Activated effector memory CD4-positive, alpha-beta T cell treated with Interleukin-2 at 50 U/mL for 16 hours (primary cell): ENCODE measurements around the gene CFAP65.

ENCODE experiments used
- DNase-seq: peaks from one replicate; pipeline ENCODE4 v3.0.0-alpha.2; 2020

CFAP65 gene

DNA sequence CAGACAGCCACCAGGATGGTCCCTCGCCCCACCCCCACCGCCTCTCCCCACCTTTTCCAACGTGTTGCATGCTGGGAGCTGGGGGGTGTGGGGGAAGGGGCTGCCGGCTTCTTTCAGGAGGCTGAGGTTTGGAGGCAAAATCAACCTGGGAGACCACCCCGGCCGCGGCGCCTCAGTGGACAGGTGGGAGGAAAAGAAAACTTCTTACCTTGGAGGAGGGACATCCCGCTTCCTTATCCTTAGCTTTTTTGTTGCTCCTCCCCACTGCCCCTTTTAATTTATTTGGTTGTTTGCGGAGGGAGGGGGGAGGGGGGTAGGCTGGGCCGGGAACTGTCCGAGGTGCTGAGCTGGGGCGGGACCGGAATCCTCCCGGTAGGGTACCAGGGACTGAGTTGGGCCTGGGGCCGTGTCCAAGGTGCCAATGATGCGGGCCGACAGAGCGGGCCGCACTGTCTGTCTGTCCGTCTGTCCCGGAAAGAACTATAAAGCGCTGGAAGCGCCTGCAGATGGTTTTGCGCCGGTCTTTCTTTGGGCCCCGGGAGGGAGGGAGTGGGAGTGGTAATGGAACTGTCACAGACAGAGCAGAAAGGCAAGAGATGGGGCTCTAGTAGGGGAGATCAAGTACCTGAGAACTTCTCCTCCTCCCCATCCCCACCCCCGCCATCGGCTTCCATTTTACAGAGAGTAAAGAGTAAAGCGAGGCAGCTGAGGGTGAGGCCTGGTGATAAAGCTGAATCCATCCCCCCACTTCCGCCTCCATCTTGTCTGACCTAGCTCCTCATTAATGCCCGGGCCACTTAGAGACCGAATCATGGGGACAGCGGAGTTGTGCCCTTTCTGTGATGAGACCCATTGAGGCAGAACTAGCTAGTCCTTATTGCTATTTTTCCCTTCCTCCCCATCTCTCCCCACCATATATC lies 79.4 kb downstream of the CFAP65 start:
- no peak for DNase-seq

DNA sequence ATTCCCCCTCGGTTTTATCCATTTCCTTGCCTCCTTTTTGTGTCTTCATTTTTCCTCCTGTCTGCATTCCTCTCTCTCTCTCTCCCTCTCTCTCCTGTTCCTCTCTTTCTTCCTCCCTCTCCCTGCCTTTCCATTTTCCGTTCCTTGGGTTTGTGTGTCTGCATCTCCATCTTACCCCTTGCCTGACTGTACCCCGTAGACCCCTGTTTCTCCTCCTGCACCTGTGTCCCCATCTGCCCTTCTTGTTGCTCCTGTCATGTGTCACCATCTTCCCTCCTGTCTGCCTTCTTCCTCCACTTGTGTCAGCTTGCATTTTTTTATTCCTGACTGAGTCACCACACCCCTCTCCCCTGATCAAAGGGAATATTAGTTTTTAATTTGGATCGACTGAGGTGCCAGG lies 80.1 kb downstream of the CFAP65 start:
- no peak for DNase-seq

DNA sequence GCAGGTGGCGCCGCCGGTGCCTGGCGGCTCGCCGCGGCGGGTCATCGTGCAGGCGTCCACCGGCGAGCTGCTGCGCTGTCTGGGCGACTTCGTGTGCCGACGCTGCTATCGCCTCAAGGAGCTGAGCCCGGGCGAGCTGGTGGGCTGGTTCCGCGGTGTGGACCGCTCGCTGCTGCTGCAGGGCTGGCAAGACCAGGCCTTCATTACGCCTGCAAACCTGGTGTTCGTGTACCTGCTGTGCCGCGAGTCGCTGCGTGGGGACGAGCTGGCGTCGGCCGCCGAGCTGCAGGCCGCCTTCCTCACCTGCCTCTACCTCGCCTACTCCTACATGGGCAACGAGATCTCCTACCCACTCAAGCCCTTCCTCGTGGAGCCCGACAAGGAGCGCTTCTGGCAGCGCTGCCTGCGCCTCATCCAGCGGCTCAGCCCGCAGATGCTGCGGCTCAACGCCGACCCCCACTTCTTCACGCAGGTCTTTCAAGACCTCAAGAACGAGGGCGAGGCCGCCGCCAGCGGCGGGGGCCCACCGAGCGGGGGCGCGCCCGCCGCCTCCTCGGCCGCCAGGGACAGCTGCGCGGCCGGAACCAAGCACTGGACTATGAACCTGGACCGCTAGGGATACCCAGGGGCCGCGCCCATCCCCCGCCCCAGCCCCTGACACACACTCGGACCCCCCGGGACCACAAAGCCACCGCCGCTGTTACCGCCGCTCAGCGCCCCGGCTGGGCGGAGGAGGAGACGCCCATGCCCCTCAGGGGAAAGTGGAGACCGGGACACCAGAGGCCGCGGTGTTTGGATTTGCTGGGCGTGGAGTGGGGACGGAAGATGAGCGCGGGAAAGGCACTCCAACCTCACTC lies 80.8 kb downstream of the CFAP65 start:
- DNase-seq: no peak

DNA sequence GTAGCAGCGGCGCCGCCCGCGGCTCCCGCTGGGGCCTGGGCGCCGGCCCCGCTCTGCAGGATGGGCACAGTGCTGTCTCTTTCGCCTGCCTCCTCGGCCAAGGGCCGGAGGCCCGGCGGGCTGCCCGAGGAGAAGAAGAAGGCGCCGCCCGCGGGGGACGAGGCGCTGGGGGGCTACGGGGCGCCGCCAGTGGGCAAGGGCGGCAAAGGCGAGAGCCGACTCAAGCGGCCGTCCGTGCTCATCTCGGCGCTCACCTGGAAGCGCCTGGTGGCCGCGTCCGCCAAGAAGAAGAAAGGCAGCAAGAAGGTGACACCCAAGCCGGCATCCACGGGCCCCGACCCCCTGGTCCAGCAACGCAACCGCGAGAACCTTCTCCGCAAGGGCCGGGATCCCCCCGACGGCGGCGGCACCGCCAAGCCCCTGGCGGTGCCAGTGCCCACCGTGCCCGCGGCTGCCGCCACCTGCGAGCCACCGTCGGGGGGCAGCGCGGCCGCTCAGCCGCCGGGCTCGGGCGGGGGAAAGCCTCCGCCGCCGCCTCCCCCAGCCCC lies 81.5 kb downstream of the CFAP65 start:
- DNase-seq: no peak

- peak; percentile 36 for DNase-seq
Measured at GRCh38 chr2:218959141-218959731, 82.1 kb downstream of the CFAP65 start, which contains the start of gene CDK5R2. CDK5R2 (plus strand) TSS chr2:218959666; CDS start chr2:218959821, 155 bp downstream.

- DNase-seq: no peak
Measured at GRCh38 chr2:218958276-218958675, 83.0 kb downstream of the CFAP65 start.

GRCh38 chr2:218957671-218958070 lies 83.6 kb downstream of the CFAP65 start:
- no peak for DNase-seq

- DNase-seq: no peak
Measured at GRCh38 chr2:218956039-218956438, 85.3 kb downstream of the CFAP65 start.

DNA sequence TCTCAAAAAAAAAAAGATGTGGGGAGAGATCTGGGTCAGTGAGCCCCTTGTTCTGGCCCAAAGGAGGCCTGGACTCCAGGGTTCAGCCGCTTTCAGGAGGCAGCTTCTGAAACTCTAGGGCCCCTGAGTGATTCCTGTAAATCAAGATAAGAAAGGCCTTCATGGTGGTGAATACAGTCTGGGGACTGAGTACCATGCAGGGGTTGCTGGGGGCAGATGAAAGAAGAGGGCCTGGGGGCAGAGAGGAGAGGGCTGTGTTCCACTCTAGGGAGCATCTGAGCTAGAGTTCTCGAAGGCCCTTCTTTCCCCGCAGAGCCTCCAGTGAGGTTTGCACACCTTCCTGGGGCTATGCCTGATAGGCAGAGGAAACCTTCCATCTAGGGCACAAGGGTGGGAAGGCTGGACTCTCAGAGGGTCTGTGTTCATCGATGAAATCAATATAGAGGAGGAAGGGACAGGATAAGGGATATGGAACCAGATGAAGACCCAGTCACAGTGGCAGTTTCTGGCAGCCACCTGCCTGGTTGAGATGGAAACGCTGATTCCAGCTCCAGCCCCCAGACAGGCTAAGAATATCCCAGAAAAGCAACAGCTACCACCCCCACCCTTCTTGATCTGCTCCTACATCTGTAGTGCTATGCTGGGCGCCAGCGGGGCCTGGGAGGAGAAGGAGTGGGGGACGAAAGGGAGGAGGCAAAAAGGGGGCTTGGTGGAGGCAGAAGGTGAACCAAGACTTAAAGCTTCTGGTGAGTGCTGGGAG lies 86.6 kb downstream of the CFAP65 start:
- no peak for DNase-seq

GRCh38 chr2:218953366-218953954 lies 87.9 kb downstream of the CFAP65 start:
- no peak for DNase-seq
